ENCODE measurements around the gene THSD4.

The THSD4 gene

DNA sequence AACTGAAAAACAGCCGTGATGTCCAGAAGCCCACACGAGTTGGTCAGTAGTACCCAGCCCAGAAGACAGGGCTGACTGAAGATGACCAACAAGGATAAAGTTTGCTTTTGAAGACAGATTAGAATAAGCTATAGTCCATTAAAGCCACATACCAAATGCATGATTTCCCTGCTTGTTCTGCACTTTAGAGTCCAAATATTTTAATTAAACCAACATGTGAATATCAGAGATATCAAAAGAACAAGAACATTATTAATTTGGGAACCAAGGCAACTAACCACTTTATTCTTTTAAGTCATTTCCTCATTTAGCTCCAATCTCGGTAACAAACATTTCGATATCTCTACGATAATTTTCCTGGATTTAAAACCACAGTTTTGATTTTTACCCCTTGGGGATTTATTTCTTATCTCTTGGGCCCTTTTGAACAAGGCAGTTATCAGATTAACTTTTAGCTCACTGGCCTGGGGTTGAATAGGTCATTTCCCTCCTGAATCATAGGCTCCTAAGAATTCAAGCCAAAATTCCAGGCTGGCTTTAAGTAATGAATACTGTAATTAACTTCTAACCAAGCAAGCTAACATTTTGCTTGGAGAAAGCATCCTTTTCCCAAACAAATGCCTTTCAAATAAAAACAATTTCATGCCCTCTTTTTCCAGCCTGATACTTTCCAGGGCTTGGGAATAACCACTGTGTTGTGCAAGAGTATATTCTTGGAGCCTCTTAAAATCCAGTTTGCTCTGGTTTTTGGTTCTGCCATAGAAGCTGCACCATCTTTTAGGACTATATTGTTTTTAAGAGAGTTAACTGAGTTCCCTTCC, 592.2 kb downstream of the THSD4 start:
- no peak for DNase-seq (ENCODE audit: low read depth, low spot score)
- Histone ChIP-seq H3K9ac (ENCODE audit: insufficient read length) (no peak overlapping the region), H3K36me3 (ENCODE audit: insufficient read depth, low read length) (no peaks in the 10 kb centered on the region), H3K9me3 (ENCODE audit: low read depth, low read length) (no peaks in the 10 kb centered on the region), H3K27ac (no peak overlapping the region), H3K4me3 (no peak overlapping the region)
- no peak for TF ChIP-seq FOXP2 (optimal IDR thresholded peaks at IDR 0.05; ENCODE audit: control extremely low read depth, extremely low read length, insufficient read depth)
- no peak for TF ChIP-seq EZH2 (IDR thresholded peaks at IDR 0.05)
- TF ChIP-seq POLR2AphosphoS5 (IDR thresholded peaks at IDR 0.05; ENCODE audit: borderline replicate concordance, low read depth, low read length) = no peak

DNA sequence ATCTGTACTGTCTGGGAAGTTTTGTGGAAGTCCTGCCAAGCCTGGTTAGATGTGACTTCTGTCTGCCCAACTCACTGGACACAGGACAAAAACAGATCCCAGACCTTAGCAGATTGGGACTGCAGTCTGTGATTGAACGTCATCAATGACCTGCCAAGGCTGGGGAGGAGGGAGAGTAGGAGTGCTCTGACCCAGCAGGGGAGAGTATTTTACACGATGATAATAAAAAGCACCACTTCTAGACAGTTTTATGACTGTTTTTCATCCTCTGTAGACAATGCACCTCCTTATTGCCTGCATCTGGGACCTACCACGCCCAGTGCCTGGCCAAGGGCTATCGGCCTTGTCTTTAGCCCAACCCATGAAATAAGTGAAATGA, 592.8 kb downstream of the THSD4 start:
- no peak for DNase-seq (ENCODE audit: low read depth, low spot score)
- no peak for TF ChIP-seq FOXP2 (optimal IDR thresholded peaks at IDR 0.05; ENCODE audit: control extremely low read depth, extremely low read length, insufficient read depth)
- no peak for TF ChIP-seq POLR2AphosphoS5 (IDR thresholded peaks at IDR 0.05; ENCODE audit: borderline replicate concordance, low read depth, low read length)
- no peak for TF ChIP-seq EZH2 (IDR thresholded peaks at IDR 0.05)
- Histone ChIP-seq H3K4me3 (no peak overlapping the region), H3K9ac (ENCODE audit: insufficient read length) (no peak overlapping the region), H3K27ac (no peak overlapping the region), H3K36me3 (ENCODE audit: insufficient read depth, low read length) (no peaks in the 10 kb centered on the region), H3K9me3 (ENCODE audit: low read depth, low read length) (no peaks in the 10 kb centered on the region)

DNA sequence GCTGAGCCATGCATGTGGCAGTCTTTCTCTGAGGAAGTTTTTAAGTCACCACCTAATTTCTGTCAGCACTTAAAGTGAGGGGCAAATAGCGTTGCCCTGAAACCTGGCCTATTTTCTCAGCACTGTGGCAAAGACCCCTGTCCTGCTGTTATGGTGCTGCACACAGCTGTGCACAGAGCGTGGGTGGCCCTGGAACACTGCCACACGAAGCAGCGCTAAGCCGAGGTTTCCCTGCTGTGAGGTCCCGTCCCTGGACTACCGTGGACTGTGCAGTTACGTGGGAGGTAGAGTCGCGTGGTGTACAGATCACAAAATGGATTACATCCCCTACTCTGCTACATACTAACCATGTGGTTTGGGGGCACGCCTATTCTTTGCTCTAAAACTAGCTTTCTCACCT, 593.5 kb downstream of the THSD4 start:
- Histone ChIP-seq H3K36me3 (ENCODE audit: insufficient read depth, low read length) (no peaks in the 10 kb centered on the region), H3K9ac (ENCODE audit: insufficient read length) (no peak overlapping the region), H3K27ac (no peak overlapping the region), H3K9me3 (ENCODE audit: low read depth, low read length) (no peaks in the 10 kb centered on the region), H3K4me3 (no peak overlapping the region)
- DNase-seq (ENCODE audit: low read depth, low spot score) = no peak
- TF ChIP-seq POLR2AphosphoS5 (IDR thresholded peaks at IDR 0.05; ENCODE audit: borderline replicate concordance, low read depth, low read length) = no peak
- TF ChIP-seq EZH2 (IDR thresholded peaks at IDR 0.05) = no peak
- TF ChIP-seq FOXP2 (optimal IDR thresholded peaks at IDR 0.05; ENCODE audit: control extremely low read depth, extremely low read length, insufficient read depth) = no peak

DNA sequence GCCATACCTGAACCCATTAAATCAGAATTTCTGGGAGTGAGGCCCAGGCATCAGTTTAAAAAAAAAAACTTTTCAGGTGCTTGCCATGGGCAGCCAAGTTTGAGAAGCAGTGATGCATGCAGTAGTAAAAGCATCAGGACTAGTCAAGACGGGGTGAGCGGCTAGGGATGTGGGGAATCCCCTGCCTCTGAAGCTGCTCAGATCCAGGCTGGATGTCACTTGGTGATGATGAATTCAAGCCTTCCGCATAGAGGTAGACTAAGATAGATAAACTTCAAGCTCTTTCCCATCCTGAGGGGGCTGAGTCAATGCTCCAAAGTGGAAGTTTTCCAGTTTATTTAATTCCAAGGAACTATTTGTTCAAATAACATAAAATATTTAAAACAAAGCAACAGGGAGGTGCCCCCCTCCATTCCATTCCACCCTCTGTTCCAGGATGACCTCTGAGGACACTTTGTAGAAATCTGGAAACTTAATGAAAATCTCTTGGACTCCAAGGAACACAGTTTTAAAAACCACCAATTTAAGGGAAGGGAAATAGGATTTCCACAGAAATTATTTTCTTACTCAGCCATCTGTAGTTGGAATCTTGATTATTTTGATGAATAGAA, 594.6 kb downstream of the THSD4 start:
- DNase-seq (ENCODE audit: low read depth, low spot score) = no peak
- H3K9ac ChIP-seq (ENCODE audit: insufficient read length) = no peak overlapping the region
- no peaks in the 10 kb centered on the region for H3K36me3 ChIP-seq (ENCODE audit: insufficient read depth, low read length)
- no peak overlapping the region for H3K27ac ChIP-seq
- TF ChIP-seq EZH2 (IDR thresholded peaks at IDR 0.05) = no peak
- no peak for TF ChIP-seq FOXP2 (optimal IDR thresholded peaks at IDR 0.05; ENCODE audit: control extremely low read depth, extremely low read length, insufficient read depth)
- no peak for TF ChIP-seq POLR2AphosphoS5 (IDR thresholded peaks at IDR 0.05; ENCODE audit: borderline replicate concordance, low read depth, low read length)
- H3K4me3 ChIP-seq = no peak overlapping the region
- no peaks in the 10 kb centered on the region for H3K9me3 ChIP-seq (ENCODE audit: low read depth, low read length)

DNA sequence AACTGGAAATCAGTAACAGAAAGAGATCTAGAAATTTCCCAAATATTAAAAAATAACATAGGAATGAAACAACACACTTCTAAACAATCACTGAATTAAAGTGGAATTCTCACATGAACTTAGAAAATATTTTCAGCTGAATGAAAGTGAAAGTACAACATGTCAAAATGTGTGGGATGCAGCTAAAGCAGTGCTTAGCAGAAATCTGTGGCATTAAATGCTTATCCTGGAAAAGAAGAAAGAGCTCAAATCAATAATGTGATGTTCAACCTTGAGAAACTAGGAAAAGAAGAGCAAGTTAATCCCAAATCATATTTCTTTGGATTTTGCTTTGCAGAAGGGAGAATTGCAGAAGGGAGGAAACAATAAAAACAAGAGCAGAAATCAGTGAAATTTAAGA, 596.9 kb downstream of the THSD4 start:
- DNase-seq (ENCODE audit: low read depth, low spot score) = no peak
- H3K4me3 ChIP-seq = no peak overlapping the region
- no peak overlapping the region for H3K27ac ChIP-seq
- no peak for TF ChIP-seq EZH2 (IDR thresholded peaks at IDR 0.05)
- no peak for TF ChIP-seq POLR2AphosphoS5 (IDR thresholded peaks at IDR 0.05; ENCODE audit: borderline replicate concordance, low read depth, low read length)
- no peak for TF ChIP-seq FOXP2 (optimal IDR thresholded peaks at IDR 0.05; ENCODE audit: control extremely low read depth, extremely low read length, insufficient read depth)
- H3K9ac ChIP-seq (ENCODE audit: insufficient read length) = no peak overlapping the region
- H3K9me3 ChIP-seq (ENCODE audit: low read depth, low read length) = no peaks in the 10 kb centered on the region
- no peaks in the 10 kb centered on the region for H3K36me3 ChIP-seq (ENCODE audit: insufficient read depth, low read length)

DNA sequence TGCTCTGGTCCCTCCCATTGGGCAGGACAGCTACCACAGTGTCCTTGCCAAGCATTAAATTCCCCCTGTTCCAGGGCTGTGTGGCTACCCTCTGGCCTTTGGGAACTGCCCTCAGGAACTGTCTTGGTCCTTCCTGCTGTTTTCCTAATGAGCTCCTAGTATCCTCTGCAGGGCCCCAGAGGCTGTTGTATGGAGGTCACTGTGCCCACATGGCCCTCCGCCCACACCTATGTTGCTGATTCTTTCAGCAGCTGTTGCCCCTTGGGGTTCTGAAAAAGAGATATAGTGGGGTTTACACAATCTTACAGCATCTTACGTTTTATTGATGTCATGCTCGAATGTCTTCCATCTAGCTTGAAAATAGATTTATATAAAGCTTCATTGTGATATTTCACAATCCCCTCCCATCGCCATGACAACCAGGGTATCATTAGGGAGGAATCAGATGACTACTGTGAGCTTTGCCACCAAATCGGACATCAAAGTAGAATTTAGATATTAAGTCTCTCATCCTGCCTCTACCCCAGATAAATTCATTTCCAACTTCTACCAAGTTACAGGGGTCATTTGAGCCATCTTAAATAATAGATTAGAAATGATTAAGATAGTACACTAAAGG, 598.0 kb downstream of the THSD4 start:
- no peak for DNase-seq (ENCODE audit: low read depth, low spot score)
- TF ChIP-seq POLR2AphosphoS5 (IDR thresholded peaks at IDR 0.05; ENCODE audit: borderline replicate concordance, low read depth, low read length) (no peak), FOXP2 (optimal IDR thresholded peaks at IDR 0.05; ENCODE audit: control extremely low read depth, extremely low read length, insufficient read depth) (no peak), EZH2 (IDR thresholded peaks at IDR 0.05) (no peak)
- Histone ChIP-seq H3K9me3 (ENCODE audit: low read depth, low read length) (no peaks in the 10 kb centered on the region), H3K36me3 (ENCODE audit: insufficient read depth, low read length) (no peaks in the 10 kb centered on the region), H3K4me3 (no peak overlapping the region), H3K27ac (no peak overlapping the region), H3K9ac (ENCODE audit: insufficient read length) (no peak overlapping the region)

DNA sequence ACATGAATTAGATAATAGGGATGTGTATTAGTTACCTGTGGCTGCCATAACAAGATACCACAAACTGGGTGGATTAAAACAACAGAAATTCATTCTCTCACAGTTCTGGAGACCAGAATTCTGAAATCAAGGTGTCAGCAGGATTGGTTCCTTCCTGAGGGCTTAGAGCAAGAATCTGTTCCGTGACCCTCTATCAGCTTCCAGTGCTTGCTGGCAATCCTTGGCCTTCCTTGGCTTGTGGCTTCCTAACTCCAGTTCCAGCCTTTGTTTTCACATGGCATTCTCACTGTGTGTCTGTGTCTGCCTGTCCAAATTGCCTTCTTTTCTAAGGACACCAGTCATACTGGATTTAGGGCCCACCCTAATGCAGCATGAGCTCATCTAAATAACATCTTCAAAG, 600.6 kb downstream of the THSD4 start:
- no peaks in the 10 kb centered on the region for H3K36me3 ChIP-seq (ENCODE audit: insufficient read depth, low read length)
- no peak overlapping the region for H3K9ac ChIP-seq (ENCODE audit: insufficient read length)
- H3K9me3 ChIP-seq (ENCODE audit: low read depth, low read length) = no peaks in the 10 kb centered on the region
- no peak overlapping the region for H3K4me3 ChIP-seq
- H3K27ac ChIP-seq = no peak overlapping the region
- TF ChIP-seq POLR2AphosphoS5 (IDR thresholded peaks at IDR 0.05; ENCODE audit: borderline replicate concordance, low read depth, low read length) (no peak), FOXP2 (optimal IDR thresholded peaks at IDR 0.05; ENCODE audit: control extremely low read depth, extremely low read length, insufficient read depth) (no peak), EZH2 (IDR thresholded peaks at IDR 0.05) (no peak)
- no peak for DNase-seq (ENCODE audit: low read depth, low spot score)

DNA sequence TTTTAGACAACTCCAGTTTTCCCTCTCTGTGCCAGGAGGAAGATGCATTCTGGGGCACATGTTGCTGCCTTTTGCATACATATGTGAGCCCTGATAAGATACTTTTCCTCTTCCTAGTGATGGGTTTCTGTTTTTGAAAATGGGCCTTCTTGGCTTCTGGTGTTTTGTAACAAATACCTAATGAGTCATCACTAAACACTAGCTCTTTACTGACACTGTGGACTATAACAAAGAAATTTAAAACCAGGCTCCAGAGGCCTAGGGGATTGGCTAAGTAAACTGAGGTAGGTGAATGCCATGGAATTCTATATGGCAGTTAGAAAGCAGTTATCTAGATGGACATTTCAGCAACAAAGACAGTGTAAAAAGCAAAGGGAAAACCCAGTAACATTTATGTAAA, 601.7 kb downstream of the THSD4 start:
- Histone ChIP-seq H3K9ac (ENCODE audit: insufficient read length) (no peak overlapping the region), H3K9me3 (ENCODE audit: low read depth, low read length) (no peaks in the 10 kb centered on the region), H3K4me3 (no peak overlapping the region), H3K27ac (no peak overlapping the region), H3K36me3 (ENCODE audit: insufficient read depth, low read length) (no peaks in the 10 kb centered on the region)
- DNase-seq (ENCODE audit: low read depth, low spot score) = no peak
- TF ChIP-seq POLR2AphosphoS5 (IDR thresholded peaks at IDR 0.05; ENCODE audit: borderline replicate concordance, low read depth, low read length) (no peak), EZH2 (IDR thresholded peaks at IDR 0.05) (no peak), FOXP2 (optimal IDR thresholded peaks at IDR 0.05; ENCODE audit: control extremely low read depth, extremely low read length, insufficient read depth) (no peak)

Data from SK-N-MC (cell line).